HepG2 (cell line): ENCODE measurements around the gene PTPRM. TPM values are rescaled to one million over a fixed set of nuclear protein-coding genes. Genes with fewer than 3 reads are reported as not detected.
"Not testable (repeated sequence)": the region's sequence is repeated elsewhere in the genome, so short reads cannot be mapped to it uniquely, and the experiment has no call there.

Experiments
- ATAC-seq: fragments of 200-7000 bp; cut with Tn5 transposase; 3 replicates; pipeline ENCODE4 v1.9.1; 2020; ENCODE audit warnings: mild to moderate bottlenecking, moderate library complexity
- BruUV-seq: library from RNA; stranded (reverse); fragments of 400-500 nt; replicated peaks from 2 replicates; lab custom pipeline; 2021; lab: Mats Ljungman, UMichigan
- CTCF ChIA-PET: fragments of 300-600 bp; formaldehyde crosslinking; extraction: SDS; loops from one replicate; lab custom pipeline; 2021; ENCODE audit warnings: low total read pairs, inconsistent platforms, low intra/inter-chr PET ratio; lab: Yijun Ruan, JAX
- POLR2A ChIA-PET: fragments of 350-600 bp; sonication (Branson Sonifier 250); formaldehyde crosslinking; loops from one replicate; lab custom pipeline; 2020; ENCODE audit warnings: antibody characterized with exemption, inconsistent platforms; lab: Yijun Ruan, JAX
- DNase-seq: peaks from one replicate; pipeline ENCODE4 v3.0.0-alpha.2; 2015; ENCODE audit warnings: low spot score
- FAIRE-seq: peaks from 3 replicates; lab custom pipeline; 2011; peaks lifted over from hg19 to GRCh38; lab: Jason Lieb, UNC
- H2AFZ ChIP-seq: one replicate; pipeline ENCODE4 v1.6.1; 2011; ENCODE audit warnings: low read length, inconsistent platforms
- H3K27ac ChIP-seq: fragments of 300-600 bp; 3 replicates; pipeline ENCODE4 v1.8.0; 2011; ENCODE audit warnings: mixed run types, mild to moderate bottlenecking, mixed read lengths, low read length, inconsistent platforms; ENCODE audit not compliant: insufficient read depth; ENCODE audit errors: extremely low read length
- H3K27me3 ChIP-seq, 2 experiments: fragments of 200-600 bp in 1 of 2; 2 replicates in 1 of 2; 3 replicates in 1 of 2; pipeline versions ENCODE4 v1.6.0 to v1.8.0; 2011; ENCODE audit warnings: low read length in 2 of 2, mild to moderate bottlenecking in 2 of 2, moderate library complexity in 2 of 2, inconsistent platforms in 1 of 2; ENCODE audit not compliant: insufficient read depth in 2 of 2, control insufficient read depth in 1 of 2
- H3K36me3 ChIP-seq, 2 experiments: fragments of 200-600 bp in 1 of 2; replicated peaks in 1 of 2; 2 replicates in 1 of 2; 3 replicates in 1 of 2; pipeline versions ENCODE4 v1.5.1 to v1.8.0; 2011; ENCODE audit warnings: low read length in 2 of 2, inconsistent platforms in 1 of 2; ENCODE audit not compliant: insufficient read depth in 2 of 2, control insufficient read depth in 1 of 2
- H3K4me1 ChIP-seq: 2 replicates; pipeline ENCODE4 v1.5.1; 2012; ENCODE audit warnings: low read length, inconsistent platforms; ENCODE audit not compliant: insufficient read depth
- H3K4me2 ChIP-seq: 2 replicates; pipeline ENCODE4 v1.6.0; 2011; ENCODE audit warnings: low read depth, low read length, inconsistent platforms
- H3K4me3 ChIP-seq, 3 experiments: fragments of 200-600 bp in 1 of 3; sonication (generic), shearing (Covaris generic) in 1 of 3; replicated peaks in 1 of 3; 2 replicates each; pipeline ENCODE4 v1.5.1; 2011 to 2016; ENCODE audit warnings: low read length in 3 of 3, inconsistent platforms in 2 of 3, low read depth in 2 of 3, mild to moderate bottlenecking in 2 of 3, control low read depth in 1 of 3, mixed read lengths in 1 of 3; ENCODE audit not compliant: insufficient read depth in 1 of 3
- H3K79me2 ChIP-seq: one replicate; pipeline ENCODE4 v1.6.1; 2011; ENCODE audit warnings: low read length, inconsistent platforms; ENCODE audit not compliant: insufficient read depth
- H3K9ac ChIP-seq: 2 replicates; pipeline ENCODE4 v1.6.0; 2011; ENCODE audit warnings: mild to moderate bottlenecking, low read depth, low read length, inconsistent platforms; ENCODE audit not compliant: insufficient read depth
- H3K9me3 ChIP-seq: 2 replicates; pipeline ENCODE4 v1.5.1; 2012; ENCODE audit warnings: mild to moderate bottlenecking, low read length
- H4K20me1 ChIP-seq: 2 replicates; pipeline ENCODE4 v1.6.0; 2011; ENCODE audit warnings: inconsistent platforms, mild to moderate bottlenecking, low read length, moderate library complexity; ENCODE audit not compliant: insufficient read depth
- DMTF1 ChIP-seq: sonication (generic); formaldehyde crosslinking; IDR thresholded peaks from 2 replicates; pipeline ENCODE4 v1.4.0; 2020; ENCODE audit warnings: mild to moderate bottlenecking, missing genetic modification reagents
- MTA3 ChIP-seq: sonication (generic); formaldehyde crosslinking; IDR thresholded peaks from 2 replicates; pipeline ENCODE4 v1.4.0; 2020; ENCODE audit warnings: missing genetic modification reagents
- MYNN ChIP-seq: sonication (generic); formaldehyde crosslinking; IDR thresholded peaks from 2 replicates; pipeline ENCODE4 v1.4.0; 2020; ENCODE audit warnings: mild to moderate bottlenecking, low read depth, missing genetic modification reagents
- NR2F1 ChIP-seq, 2 experiments: fragments of 450-650 bp in 1 of 2; formaldehyde crosslinking in 1 of 2; IDR thresholded peaks; 2 replicates each; pipeline versions ENCODE4 v1.5.0 to v1.6.1; 2016 to 2020; ENCODE audit warnings: mild to moderate bottlenecking in 1 of 2, missing compliant biosample characterization in 1 of 2, missing genetic modification reagents in 1 of 2, moderate library complexity in 1 of 2
- SYNCRIP ChIP-seq: fragments of 200-400 bp; formaldehyde crosslinking; IDR thresholded peaks from 2 replicates; pipeline ENCODE4 v1.6.1; 2018; ENCODE audit warnings: mild to moderate bottlenecking, low read depth, low read length; ENCODE audit not compliant: insufficient read depth
- TEAD2 ChIP-seq: sonication (generic); formaldehyde crosslinking; IDR thresholded peaks from 2 replicates; pipeline ENCODE4 v1.9.0; 2021; ENCODE audit warnings: missing genetic modification reagents
- ZNF20 ChIP-seq: sonication (generic); formaldehyde crosslinking; IDR thresholded peaks from 2 replicates; pipeline ENCODE4 v1.4.0; 2020; ENCODE audit warnings: mild to moderate bottlenecking, moderate library complexity, missing genetic modification reagents
- ZNF253 ChIP-seq: sonication (generic); formaldehyde crosslinking; IDR thresholded peaks from 2 replicates; pipeline ENCODE4 v1.8.0; 2022; ENCODE audit warnings: mild to moderate bottlenecking, missing genetic modification reagents, borderline replicate concordance
- ZNF570 ChIP-seq: sonication (generic); formaldehyde crosslinking; IDR thresholded peaks from 2 replicates; pipeline ENCODE4 v1.4.0; 2020; ENCODE audit warnings: mild to moderate bottlenecking, missing genetic modification reagents, borderline replicate concordance
- ZNF749 ChIP-seq: sonication (generic); formaldehyde crosslinking; IDR thresholded peaks from 2 replicates; pipeline ENCODE4 v1.8.0; 2022; ENCODE audit warnings: mild to moderate bottlenecking, missing genetic modification reagents, moderate library complexity, borderline replicate concordance
- ZNF800 ChIP-seq: sonication (generic); formaldehyde crosslinking; IDR thresholded peaks from 2 replicates; pipeline ENCODE4 v1.4.0; 2020; ENCODE audit warnings: missing genetic modification reagents
- WGBS: methylation state at CpG from one replicate; pipeline ENCODE4 v1.1.6; 2017; ENCODE audit warnings: low lambda C conversion rate; 5-methylcytosine and 5-hydroxymethylcytosine counted together
- in situ Hi-C: cut with HindIII; loops from 2 replicates; pipeline ENCODE4 v1.10.0; 2017; ENCODE audit warnings: low pct_unique_long_range_greater_than_20kb; ENCODE audit not compliant: extremely low pct_ligation_motif_present
- intact Hi-C: fragments of 100-400 bp; cut with micrococcal nuclease; formaldehyde crosslinking; loops from one replicate; pipeline ENCODE4 v1.10.0; 2022; ENCODE audit not compliant: unreplicated experiment
- polyA plus RNA-seq, 8 experiments: library from polyadenylated mRNA; depleted of rRNA in 3 of 8; stranded (reverse) in 7 of 8; unstranded in 1 of 8; fragments of >200 nt; fragmentation: Illumina TruSeq in 4 of 8; extraction: Trizol in 4 of 8; gene quantifications; 2 replicates each; pipeline versions ENCODE4 v1.2.1 to v1.2.3, GENCODE V29; 2011 to 2016; ENCODE audit warnings: low read depth in 4 of 8, missing spikeins in 1 of 8, mixed read lengths in 1 of 8; ENCODE audit not compliant: insufficient read depth in 1 of 8
- total RNA-seq, 5 experiments: library from RNA; depleted of rRNA; stranded (reverse); fragments of >200 nt; fragmentation: Illumina TruSeq; extraction: Trizol; gene quantifications; 2 replicates each; pipeline ENCODE4 v1.2.3, GENCODE V29; 2016; ENCODE audit warnings: low read depth in 1 of 5

Gene PTPRM
- total and polyA plus RNA-seq, 2 of the 13 experiments (the other 11 are each of a cell fraction or from before 2014, with no cell fraction given), result 12.6 to 108 TPM

DNA sequence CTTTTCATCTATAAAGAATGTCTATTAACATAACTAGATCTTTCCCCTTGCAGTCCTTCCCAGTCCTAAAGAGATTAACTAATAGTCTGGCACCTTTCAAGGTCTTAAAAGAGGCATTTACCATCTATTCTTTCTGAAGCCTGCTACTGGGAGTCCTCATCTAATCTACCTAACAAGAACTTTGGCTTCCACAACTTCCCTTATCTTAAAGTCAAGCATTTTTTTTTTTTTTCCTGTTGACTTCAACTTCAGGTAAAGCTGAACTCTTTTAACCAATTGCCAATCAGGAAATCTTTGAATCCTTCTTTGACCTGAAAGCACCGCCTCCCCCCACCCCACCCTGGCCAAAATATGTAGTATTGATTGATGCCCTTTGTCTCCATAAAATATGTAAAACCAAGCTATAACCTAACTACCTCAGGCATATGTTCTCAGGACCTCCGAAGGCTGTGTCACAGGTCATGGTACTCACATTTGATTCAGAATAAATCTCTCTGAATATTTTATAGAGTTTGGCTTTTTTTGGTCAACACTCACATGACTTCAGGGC, 168.6 kb downstream of the PTPRM start (continued):
- TF ChIP-seq TEAD2 (CRISPR knock-in tag) (no peak), ZNF253 (CRISPR knock-in tag) (no peak), ZNF570 (CRISPR knock-in tag) (no peak)

GRCh38 chr18:7736526-7736925, 169.4 kb downstream of the PTPRM start:
- H3K9ac ChIP-seq, POLR2A ChIA-PET, intact Hi-C loops, H3K27ac ChIP-seq, in situ Hi-C loops, H3K36me3 ChIP-seq, DNase-seq, H2AFZ ChIP-seq, BruUV-seq, H3K79me2 ChIP-seq, H3K4me2 ChIP-seq, H3K27me3 ChIP-seq, H4K20me1 ChIP-seq, CTCF ChIA-PET, H3K9me3 ChIP-seq, H3K4me3 ChIP-seq, ATAC-seq, FAIRE-seq: not testable (repeated sequence)
- WGBS, result 96% methylated on average over 6 of the region's 6 CpGs
- peaks cover 42% of the 10 kb centered on the region for H3K4me1 ChIP-seq

- H3K27ac ChIP-seq, result no peak overlapping the region
- POLR2A ChIA-PET, result no interaction called here
- in situ Hi-C loops, result no loop called here
- TF ChIP-seq DMTF1 (CRISPR knock-in tag), result no peak
- no peak for TF ChIP-seq MTA3 (CRISPR knock-in tag)
- TF ChIP-seq MYNN (CRISPR knock-in tag), result no peak
- TF ChIP-seq ZNF800, result no peak
- no peak for TF ChIP-seq ZNF749
- no peak for TF ChIP-seq ZNF20 (CRISPR knock-in tag)
- no peak for TF ChIP-seq SYNCRIP
- TF ChIP-seq NR2F1 (CRISPR knock-in tag; IDR thresholded peaks at IDR 0.05), result no peak
Observed at GRCh38 chr18:7737550-7737949, 170.4 kb downstream of the PTPRM start.

More at GRCh38 chr18:7737550-7737949, 170.4 kb downstream of the PTPRM start:
- Histone ChIP-seq H3K36me3 (no peaks in the 10 kb centered on the region; a peak in 1 of 5 replicates), H3K9ac (no peak overlapping the region), H3K4me1 (peaks cover 42% of the 10 kb centered on the region), H3K27me3 (no peaks in the 10 kb centered on the region), H3K9me3 (no peaks in the 10 kb centered on the region), H4K20me1 (no peaks in the 10 kb centered on the region), H2AFZ (no peak overlapping the region), H3K4me2 (no peak overlapping the region), H3K79me2 (peaks cover 4% of the 10 kb centered on the region), H3K4me3 (no peak overlapping the region)
- BruUV-seq, result no TSS peak
- WGBS, result 71% methylated on average over 1 of the region's 2 CpGs
- intact Hi-C loops, result no loop called here
- FAIRE-seq (no peak), DNase-seq (no peak), ATAC-seq (no peak; the same call in 2 of the 3 replicates)
- CTCF ChIA-PET, result no interaction called here
